Measurements from ENCODE around the gene WDCP.
"Not testable (repeated sequence)": the region's sequence is repeated elsewhere in the genome, so short reads cannot be mapped to it uniquely, and the experiment has no call there.

The WDCP gene

DNA sequence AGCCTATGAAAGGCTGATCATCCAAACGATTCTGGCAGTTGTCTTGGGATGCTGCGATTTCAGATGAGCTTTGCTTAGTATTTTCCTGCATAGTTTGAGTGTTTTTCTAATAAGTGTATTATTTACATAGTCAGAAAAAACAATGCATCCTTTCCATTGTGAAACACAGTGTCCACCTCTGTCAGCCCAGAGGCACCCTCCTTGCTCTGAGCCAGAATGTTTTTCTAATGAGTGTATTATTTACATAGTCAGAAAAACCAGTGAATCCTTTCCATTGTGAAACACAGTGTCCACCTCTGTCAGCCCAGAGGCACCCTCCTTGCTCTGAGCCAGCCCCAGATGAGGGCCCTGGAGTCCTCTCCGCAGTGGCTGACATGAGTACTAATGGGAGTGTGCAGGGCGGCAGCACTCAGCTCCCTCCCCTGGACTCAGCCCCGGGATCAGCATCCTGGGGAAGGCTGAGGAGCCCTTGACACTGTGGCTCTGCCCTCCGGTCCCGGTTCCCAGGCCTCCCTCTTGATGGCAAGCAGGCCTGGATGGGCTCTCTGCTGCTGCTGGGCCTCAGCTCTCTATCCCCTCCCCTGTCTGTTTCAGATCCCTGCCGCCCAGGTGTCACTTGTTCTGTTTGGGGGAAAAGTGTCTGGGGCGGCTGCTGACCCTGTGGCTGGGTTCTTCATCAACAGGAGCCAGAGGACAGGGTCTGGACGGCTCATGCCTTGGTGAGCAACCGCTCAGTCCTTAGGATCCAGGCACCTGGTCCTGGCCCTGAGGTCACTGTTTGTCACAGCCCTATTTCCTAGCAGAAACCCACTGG is 31.4 kb downstream of the WDCP start:
- Histone ChIP-seq H3K9ac (no peak overlapping the region), H3K4me3 (no peak overlapping the region), H3K36me3 (no peaks in the 10 kb centered on the region), H3K27me3 (peaks cover 11 to 22% (median 19%) of the 10 kb centered on the region in 11 experiments), H4K20me1 (peaks cover 0 to 10% (median 2%) of the 10 kb centered on the region in 11 experiments; a peak in 8 of 22 replicates), H3K9me3 (replicated peaks in 1 of 11) (no peaks in the 10 kb centered on the region), H3K27ac (no peak overlapping the region), H3K4me1 (peaks cover 0 to 11% (median 6%) of the 10 kb centered on the region in 10 experiments; a peak in 12 of 20 replicates), H3K4me2 (no peak overlapping the region)
- TF ChIP-seq Cebpa-rat (IDR thresholded peaks at IDR 0.05): no peak

GRCh38 chr2:24014902-24015301 is 32.3 kb downstream of the WDCP start:
- not testable (repeated sequence) for H3K4me3 ChIP-seq; H3K9me3 ChIP-seq (replicated peaks in 1 of 11); H3K27ac ChIP-seq; H3K36me3 ChIP-seq; H3K9ac ChIP-seq
- TF ChIP-seq Cebpa-rat (IDR thresholded peaks at IDR 0.05): peak in 2 of 11 experiments; percentile 21 to 54; a peak in 3 of 22 replicates
- Histone ChIP-seq H3K4me2 (peak overlapping the region in 6 of 11 experiments; percentile 0 to 33 (median 8); a peak in 5 of 22 replicates), H3K27me3 (peaks cover 19 to 30% (median 27%) of the 10 kb centered on the region in 11 experiments), H4K20me1 (peaks cover 0 to 19% (median 11%) of the 10 kb centered on the region in 11 experiments; a peak in 15 of 22 replicates), H3K4me1 (peaks cover 3 to 14% (median 10%) of the 10 kb centered on the region in 10 experiments; a peak in 16 of 20 replicates)

- Histone ChIP-seq H3K9me3 (replicated peaks in 1 of 11) (no peaks in the 10 kb centered on the region), H3K27ac (no peak overlapping the region), H3K4me3 (no peak overlapping the region), H3K27me3 (peaks cover 42 to 53% (median 50%) of the 10 kb centered on the region in 11 experiments), H3K9ac (no peak overlapping the region), H3K4me1 (peaks cover 7 to 20% (median 15%) of the 10 kb centered on the region in 10 experiments; a peak in 16 of 20 replicates), H4K20me1 (peaks cover 0 to 35% (median 22%) of the 10 kb centered on the region in 11 experiments; a peak in 16 of 22 replicates), H3K36me3 (no peaks in the 10 kb centered on the region), H3K4me2 (peak overlapping the region in 3 of 11 experiments; percentile 26 to 43 (median 32); a peak in 5 of 22 replicates)
- no peak for TF ChIP-seq Cebpa-rat (IDR thresholded peaks at IDR 0.05)
Observed at GRCh38 chr2:24012521-24013188, 34.5 kb downstream of the WDCP start.

GRCh38 chr2:24011250-24012104 is 35.7 kb downstream of the WDCP start:
- H3K9ac ChIP-seq: no peak overlapping the region
- no peak overlapping the region for H3K4me3 ChIP-seq
- no peaks in the 10 kb centered on the region for H3K9me3 ChIP-seq (replicated peaks in 1 of 11)
- H3K4me2 ChIP-seq: no peak overlapping the region
- H3K4me1 ChIP-seq: peaks cover 7 to 20% (median 15%) of the 10 kb centered on the region in 10 experiments; a peak in 16 of 20 replicates
- no peak overlapping the region for H3K27ac ChIP-seq
- H3K27me3 ChIP-seq: peaks cover 49 to 61% (median 56%) of the 10 kb centered on the region in 11 experiments
- 0 out of 22 replicates have a peak, but pooled peaks cover 0 to 4% (median 0%) of the 10 kb centered on the region in 11 experiments for H3K36me3 ChIP-seq
- H4K20me1 ChIP-seq: peaks cover 0 to 35% (median 22%) of the 10 kb centered on the region in 11 experiments; a peak in 16 of 22 replicates
- no peak for TF ChIP-seq Cebpa-rat (IDR thresholded peaks at IDR 0.05)

- Histone ChIP-seq H3K4me2 (peak overlapping the region in 6 of 11 experiments; percentile 60 to 78 (median 68); a peak in 8 of 22 replicates), H3K4me1 (peaks cover 7 to 20% (median 15%) of the 10 kb centered on the region in 10 experiments; a peak in 16 of 20 replicates), H3K4me3 (peak overlapping the region in 1 of 10 experiments; percentile 58; a peak in 1 of 20 replicates)
Observed at GRCh38 chr2:24010477-24011249, 36.5 kb downstream of the WDCP start.

GRCh38 chr2:24009680-24010476 is 37.3 kb downstream of the WDCP start, which contains the start of gene MFSD2B:
TSS of gene MFSD2B (plus strand) at chr2:24010085. CDS start at chr2:24010097, 12 bp downstream.
- Histone ChIP-seq H3K27me3 (peaks cover 49 to 61% (median 56%) of the 10 kb centered on the region in 11 experiments), H3K36me3 (0 out of 22 replicates have a peak, but pooled peaks cover 0 to 4% (median 0%) of the 10 kb centered on the region in 11 experiments), H3K4me3 (peak within 1 kb of the TSS in 9 of 10 experiments; percentile 3 to 58 (median 29); a peak in 12 of 20 replicates), H3K27ac (no peak within 1 kb of the TSS), H3K4me1 (peaks cover 7 to 20% (median 11%) of the 10 kb centered on the region in 10 experiments; a peak in 16 of 20 replicates), H4K20me1 (peaks cover 0 to 35% (median 22%) of the 10 kb centered on the region in 11 experiments; a peak in 16 of 22 replicates), H3K4me2 (peak within 1 kb of the TSS; percentile 52 to 78 (median 65)), H3K9ac (peak within 1 kb of the TSS in 4 of 11 experiments; percentile 24 to 51 (median 40); a peak in 4 of 22 replicates), H3K9me3 (replicated peaks in 1 of 11) (no peaks in the 10 kb centered on the region)
- no peak for TF ChIP-seq Cebpa-rat (IDR thresholded peaks at IDR 0.05)

More at GRCh38 chr2:24010477-24011249, 36.5 kb downstream of the WDCP start:
- peaks cover 0 to 35% (median 22%) of the 10 kb centered on the region in 11 experiments; a peak in 16 of 22 replicates for H4K20me1 ChIP-seq
- 0 out of 22 replicates have a peak, but pooled peaks cover 0 to 4% (median 0%) of the 10 kb centered on the region in 11 experiments for H3K36me3 ChIP-seq
- no peak overlapping the region for H3K27ac ChIP-seq
- peaks cover 49 to 61% (median 56%) of the 10 kb centered on the region in 11 experiments for H3K27me3 ChIP-seq
- TF ChIP-seq Cebpa-rat (IDR thresholded peaks at IDR 0.05): no peak
- no peak overlapping the region for H3K9ac ChIP-seq
- H3K9me3 ChIP-seq (replicated peaks in 1 of 11): no peaks in the 10 kb centered on the region

GRCh38 chr2:24009367-24009679 is 37.9 kb downstream of the WDCP start:
- Histone ChIP-seq H3K4me3 (peak overlapping the region in 2 of 10 experiments; percentile 18 to 34; a peak in 2 of 20 replicates), H4K20me1 (peaks cover 0 to 35% (median 22%) of the 10 kb centered on the region in 11 experiments; a peak in 16 of 22 replicates), H3K4me2 (peak overlapping the region in 10 of 11 experiments; percentile 52 to 78 (median 66); a peak in 13 of 22 replicates), H3K36me3 (0 out of 22 replicates have a peak, but pooled peaks cover 0 to 4% (median 0%) of the 10 kb centered on the region in 11 experiments), H3K9ac (peak overlapping the region in 1 of 11 experiments; percentile 43; a peak in 1 of 22 replicates), H3K4me1 (peaks cover 7 to 20% (median 9%) of the 10 kb centered on the region in 10 experiments; a peak in 15 of 20 replicates), H3K27me3 (peaks cover 49 to 61% (median 56%) of the 10 kb centered on the region in 11 experiments), H3K9me3 (replicated peaks in 1 of 11) (no peaks in the 10 kb centered on the region), H3K27ac (no peak overlapping the region)
- no peak for TF ChIP-seq Cebpa-rat (IDR thresholded peaks at IDR 0.05)

All from BLaER1 treated with 17β-estradiol and CSF1 and Interleukin-3, amounts not matched to agents 10 nM and 100 nM (cell line).